CD4-positive, alpha-beta T cell treated with Interleukin-21 for 1 hour (primary cell): ENCODE results near the gene RYR1.
"Not testable (repeated sequence)": the region's sequence is repeated elsewhere in the genome, so short reads cannot be mapped to it uniquely, and the experiment has no call there.

Experiments
- DNase-seq: peaks from one replicate; pipeline ENCODE4 v3.0.0-alpha.2; 2020

The RYR1 gene

DNA sequence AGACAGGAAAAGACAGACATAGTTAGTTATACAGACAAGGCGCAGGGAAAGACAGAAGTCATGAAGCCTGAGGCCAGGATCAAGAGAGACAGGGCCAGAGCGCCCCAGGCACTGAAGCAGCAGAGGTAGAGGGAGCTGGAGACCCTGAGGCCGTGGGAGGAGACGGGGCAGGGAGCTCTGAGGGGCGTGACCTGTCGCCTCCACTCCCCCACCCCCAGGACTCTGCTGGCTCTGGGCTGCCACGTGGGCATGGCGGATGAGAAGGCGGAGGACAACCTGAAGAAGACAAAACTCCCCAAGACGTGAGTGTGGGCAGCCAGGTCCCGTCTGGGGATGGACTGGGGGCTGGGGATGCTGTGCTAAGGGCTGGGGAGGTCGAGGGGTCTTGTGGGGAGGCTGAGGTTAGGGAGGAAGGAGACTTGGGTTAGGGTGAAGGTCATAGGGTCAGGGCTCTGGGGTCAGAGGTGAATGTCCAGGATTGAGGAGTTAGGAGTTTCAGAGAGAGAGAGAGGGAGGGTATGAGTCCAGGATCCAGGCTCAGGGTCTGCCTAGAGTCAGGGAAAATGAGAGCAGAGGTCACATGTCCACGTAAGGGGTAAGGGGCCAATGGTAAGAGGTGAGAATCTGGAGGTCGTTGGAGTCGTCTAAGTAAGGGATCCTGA is 31.1 kb downstream of the RYR1 start:
- DNase-seq: no peak

DNA sequence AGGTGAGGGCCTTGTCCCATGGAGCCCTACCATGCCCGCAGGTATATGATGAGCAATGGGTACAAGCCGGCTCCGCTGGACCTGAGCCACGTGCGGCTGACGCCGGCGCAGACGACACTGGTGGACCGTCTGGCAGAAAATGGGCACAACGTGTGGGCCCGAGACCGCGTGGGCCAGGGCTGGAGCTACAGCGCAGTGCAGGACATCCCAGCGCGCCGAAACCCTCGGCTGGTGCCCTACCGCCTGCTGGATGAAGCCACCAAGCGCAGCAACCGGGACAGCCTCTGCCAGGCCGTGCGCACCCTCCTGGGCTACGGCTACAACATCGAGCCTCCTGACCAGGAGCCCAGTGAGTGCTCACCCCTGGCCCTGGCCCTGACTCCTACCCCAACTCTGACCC is 32.6 kb downstream of the RYR1 start:
- DNase-seq: no peak

DNA sequence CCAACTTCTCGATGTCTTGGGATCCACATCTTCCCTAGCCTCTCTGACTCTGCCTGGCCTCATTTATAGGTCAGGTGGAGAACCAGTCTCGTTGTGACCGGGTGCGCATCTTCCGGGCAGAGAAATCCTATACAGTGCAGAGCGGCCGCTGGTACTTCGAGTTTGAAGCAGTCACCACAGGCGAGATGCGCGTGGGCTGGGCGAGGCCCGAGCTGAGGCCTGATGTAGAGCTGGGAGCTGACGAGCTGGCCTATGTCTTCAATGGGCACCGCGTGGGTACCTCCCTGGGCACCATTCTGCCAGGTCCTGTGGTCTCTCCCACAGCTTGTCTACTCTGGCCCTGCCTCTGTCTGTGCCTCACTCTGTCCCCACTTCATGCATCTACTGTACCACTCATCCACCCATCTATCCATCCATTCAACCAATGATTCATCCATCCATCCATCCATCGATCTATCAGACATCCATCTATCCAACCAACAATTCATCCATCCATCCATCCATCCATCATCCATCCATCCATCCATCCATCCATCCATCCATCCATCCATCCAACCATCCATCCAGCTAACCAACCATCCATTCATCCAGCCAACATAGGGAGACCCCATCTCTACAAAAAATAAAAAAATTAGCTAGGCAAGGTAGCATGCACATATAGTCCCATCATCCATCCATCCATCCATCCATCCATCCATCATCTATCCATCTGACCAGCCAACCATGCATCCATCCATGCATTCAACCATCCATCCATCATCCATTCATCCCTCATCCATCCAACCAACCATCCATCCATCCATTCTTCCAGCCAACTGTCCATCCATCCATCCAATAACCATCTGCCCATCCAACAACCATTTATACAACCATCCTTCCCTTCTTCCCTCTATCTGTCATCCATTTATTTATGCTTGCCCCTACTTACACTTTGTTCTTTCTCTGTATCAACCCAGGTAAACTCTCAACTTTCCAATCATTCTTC is 34.3 kb downstream of the RYR1 start:
- no peak for DNase-seq

DNA sequence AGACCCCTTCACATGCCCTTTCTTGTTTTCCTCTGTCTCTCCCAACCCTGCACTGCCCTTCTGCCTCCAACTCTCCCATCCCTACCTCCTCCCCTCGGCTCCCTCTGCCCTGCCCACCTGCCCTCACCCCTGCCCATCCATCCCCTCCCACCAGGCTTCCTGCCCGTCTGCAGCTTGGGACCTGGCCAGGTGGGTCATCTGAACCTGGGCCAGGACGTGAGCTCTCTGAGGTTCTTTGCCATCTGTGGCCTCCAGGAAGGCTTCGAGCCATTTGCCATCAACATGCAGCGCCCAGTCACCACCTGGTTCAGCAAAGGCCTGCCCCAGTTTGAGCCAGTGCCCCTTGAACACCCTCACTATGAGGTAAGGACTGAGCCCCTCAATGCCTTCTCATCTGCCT is 35.7 kb downstream of the RYR1 start:
- no peak for DNase-seq

DNA sequence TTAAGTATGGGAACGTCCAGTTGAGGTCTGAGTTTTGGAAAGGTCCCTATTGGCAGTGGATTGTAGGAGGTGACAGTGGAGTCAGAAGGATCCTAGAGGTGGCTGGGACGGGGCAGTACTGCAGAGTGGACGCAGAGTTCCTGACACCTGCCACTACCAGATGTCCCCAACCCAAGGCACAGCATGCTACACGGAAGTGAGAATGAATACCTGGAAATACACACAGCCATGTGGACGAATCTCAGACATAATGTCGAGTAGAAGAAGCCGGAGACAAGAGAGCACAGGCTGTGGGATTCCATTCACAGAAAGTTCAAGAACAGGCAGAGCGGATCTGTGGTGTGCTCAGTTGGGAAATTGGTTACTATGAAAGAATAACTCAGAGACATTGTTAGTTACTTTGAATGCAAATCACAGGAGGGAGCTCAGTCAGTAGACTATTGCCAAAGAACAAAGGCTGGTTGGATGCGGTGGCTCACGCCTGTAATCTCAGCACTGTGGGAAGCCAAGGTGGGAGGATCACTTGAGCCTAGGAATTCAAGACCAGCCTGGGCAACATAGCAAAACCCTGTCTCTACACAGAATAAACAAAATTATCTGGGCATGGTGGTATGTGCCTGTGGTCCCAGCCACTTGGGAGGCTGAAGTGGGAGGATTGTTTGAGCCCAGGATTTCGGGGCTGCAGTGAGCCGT is 37.4 kb downstream of the RYR1 start:
- DNase-seq: no peak

DNA sequence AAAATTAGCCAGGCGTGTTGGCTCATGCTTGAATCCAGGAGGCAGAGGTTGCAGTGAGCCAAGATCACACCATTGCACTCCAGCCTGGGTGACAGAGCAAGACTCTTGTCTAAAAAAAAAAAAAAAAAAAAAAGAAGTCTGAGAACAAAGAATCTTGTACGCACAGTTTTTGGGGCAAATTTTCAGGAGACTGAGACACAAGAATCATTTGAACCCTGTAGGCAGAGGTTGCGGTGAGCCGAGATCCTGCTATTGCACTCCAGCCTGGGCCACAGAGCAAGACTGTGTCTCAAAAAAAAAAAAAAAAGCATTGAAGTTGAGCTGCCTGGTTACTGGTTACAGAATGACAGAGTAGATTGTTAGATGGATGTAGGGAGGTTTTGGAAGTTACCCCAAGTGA is 39.2 kb downstream of the RYR1 start:
- not testable (repeated sequence) for DNase-seq

DNA sequence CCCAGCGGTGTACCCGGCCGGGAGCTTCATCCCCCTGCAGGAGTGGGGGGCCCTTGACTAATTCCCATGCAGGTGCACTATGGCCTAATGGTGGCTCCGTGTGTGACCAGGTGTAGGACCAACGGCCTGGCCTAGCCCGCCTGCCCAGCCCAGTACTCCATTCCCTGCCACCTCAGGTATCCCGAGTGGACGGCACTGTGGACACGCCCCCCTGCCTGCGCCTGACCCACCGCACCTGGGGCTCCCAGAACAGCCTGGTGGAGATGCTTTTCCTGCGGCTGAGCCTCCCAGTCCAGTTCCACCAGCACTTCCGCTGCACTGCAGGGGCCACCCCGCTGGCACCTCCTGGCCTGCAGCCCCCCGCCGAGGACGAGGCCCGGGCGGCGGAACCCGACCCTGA is 39.7 kb downstream of the RYR1 start:
- no peak for DNase-seq

DNA sequence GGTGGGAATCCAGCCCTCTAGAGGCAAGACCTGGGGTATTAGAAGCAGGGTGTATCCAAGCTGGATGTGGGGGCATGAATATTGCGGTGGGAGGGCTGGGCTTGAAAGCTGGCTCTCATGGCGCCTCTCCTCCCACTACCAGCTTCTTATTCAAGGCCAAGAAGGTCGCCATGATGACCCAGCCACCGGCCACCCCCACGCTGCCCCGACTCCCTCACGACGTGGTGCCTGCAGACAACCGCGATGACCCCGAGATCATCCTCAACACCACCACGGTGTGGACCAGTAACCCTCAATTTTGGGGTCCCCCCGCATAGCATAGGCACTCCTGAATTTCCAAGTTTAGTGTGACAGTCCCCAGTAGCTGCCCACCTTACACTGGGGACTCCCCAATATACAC is 41.7 kb downstream of the RYR1 start:
- no peak for DNase-seq

DNA sequence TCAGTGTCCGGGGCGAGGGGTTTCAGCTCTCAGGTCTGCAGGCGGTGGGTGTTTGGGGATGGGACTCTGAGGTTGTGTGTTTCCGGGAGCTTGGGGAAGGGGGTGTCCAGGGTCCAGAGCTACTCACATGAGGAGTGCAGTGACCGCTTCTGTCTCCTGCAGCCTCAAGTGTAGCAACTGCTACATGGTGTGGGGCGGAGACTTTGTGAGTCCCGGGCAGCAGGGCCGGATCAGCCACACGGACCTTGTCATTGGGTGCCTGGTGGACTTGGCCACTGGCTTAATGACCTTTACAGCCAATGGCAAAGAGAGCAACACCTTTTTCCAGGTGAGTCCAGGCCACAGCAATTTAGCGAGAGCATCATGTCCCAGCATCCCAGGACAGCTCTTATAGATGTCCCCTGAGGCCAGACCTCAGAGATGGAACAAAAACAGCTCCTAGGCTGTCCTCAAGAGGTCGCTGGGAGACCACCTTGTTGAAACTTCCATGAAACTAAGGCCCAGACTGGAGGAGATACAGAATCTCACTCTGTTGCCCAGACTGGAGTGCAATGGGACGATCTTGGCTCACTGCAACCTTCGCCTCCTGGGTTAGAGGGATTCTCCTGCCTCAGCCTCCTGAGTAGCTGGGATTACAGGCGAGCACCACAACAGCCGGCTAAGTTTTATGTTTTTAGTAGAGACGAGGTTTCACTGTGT is 44.9 kb downstream of the RYR1 start:
- DNase-seq: peak; percentile 21

DNA sequence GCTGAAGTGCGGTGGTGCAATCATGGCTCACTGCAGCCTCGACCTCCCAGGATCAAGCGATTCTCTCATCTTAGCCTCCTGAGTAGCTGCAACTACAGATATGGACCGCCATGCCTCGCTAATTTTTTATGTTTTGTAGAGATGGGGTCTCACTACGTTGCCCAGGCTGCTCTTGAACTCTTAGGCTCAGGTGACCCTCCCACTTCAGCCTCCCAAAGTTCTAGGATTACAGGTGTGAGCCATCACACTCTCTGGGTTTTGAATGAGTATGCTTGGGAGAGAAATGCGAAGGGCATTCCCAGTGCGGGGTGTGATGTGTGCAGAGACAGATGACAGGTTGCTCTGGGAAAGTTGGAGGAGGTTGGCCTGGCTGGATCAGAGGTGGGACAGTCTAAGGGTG is 49.0 kb downstream of the RYR1 start:
- no peak for DNase-seq

DNA sequence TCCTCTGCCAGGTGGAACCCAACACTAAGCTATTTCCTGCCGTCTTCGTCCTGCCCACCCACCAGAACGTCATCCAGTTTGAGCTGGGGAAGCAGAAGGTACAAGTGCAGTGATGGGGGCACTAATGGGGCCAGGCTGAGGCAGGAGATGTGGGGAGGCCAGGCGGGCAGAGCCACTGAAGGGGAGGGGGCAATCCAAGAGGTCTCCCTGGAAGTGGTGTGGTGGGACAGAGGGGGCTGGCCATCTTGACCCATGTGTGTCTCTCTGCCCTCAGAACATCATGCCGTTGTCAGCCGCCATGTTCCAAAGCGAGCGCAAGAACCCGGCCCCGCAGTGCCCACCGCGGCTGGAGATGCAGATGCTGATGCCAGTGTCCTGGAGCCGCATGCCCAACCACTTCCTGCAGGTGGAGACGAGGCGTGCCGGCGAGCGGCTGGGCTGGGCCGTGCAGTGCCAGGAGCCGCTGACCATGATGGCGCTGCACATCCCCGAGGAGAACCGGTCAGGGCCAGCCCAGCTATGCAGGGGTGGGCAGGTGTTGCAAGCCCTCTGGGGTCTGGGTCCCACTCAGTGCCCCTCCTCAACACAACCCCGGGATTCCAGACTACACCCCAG is 49.6 kb downstream of the RYR1 start:
- no peak for DNase-seq

DNA sequence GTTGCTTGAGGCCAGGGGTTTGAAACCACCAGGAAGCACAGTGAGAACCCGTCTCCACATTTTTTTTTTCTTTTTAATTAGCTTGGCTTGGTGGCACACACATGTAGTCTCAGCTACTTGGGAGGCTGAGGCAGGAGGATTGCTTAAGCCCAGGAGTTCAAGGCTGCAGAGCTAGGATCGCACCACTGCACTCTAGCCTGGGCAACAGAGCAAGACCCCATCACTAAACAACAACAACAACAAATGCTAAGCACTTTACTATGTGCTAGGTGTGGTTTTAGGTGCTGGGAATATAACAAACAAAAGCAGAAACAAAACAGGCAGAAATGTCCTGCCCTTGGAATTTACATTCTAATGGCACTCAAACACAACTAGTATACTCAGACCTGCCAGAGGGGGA is 51.3 kb downstream of the RYR1 start:
- DNase-seq: no peak

DNA sequence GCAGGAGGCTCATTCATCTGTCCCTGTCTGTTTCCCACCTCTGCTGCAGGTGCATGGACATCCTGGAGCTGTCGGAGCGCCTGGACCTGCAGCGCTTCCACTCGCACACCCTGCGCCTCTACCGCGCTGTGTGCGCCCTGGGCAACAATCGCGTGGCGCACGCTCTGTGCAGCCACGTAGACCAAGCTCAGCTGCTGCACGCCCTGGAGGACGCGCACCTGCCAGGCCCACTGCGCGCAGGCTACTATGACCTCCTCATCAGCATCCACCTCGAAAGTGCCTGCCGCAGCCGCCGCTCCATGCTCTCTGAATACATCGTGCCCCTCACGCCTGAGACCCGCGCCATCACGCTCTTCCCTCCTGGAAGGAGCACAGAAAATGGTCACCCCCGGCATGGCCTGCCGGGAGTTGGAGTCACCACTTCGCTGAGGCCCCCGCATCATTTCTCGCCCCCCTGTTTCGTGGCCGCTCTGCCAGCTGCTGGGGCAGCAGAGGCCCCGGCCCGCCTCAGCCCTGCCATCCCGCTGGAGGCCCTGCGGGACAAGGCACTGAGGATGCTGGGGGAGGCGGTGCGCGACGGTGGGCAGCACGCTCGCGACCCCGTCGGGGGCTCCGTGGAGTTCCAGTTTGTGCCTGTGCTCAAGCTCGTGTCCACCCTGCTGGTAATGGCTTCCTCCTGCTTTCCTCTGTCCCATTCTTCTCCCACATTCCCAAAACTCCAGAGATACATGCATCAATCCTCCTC is 52.2 kb downstream of the RYR1 start:
- no peak for DNase-seq

DNA sequence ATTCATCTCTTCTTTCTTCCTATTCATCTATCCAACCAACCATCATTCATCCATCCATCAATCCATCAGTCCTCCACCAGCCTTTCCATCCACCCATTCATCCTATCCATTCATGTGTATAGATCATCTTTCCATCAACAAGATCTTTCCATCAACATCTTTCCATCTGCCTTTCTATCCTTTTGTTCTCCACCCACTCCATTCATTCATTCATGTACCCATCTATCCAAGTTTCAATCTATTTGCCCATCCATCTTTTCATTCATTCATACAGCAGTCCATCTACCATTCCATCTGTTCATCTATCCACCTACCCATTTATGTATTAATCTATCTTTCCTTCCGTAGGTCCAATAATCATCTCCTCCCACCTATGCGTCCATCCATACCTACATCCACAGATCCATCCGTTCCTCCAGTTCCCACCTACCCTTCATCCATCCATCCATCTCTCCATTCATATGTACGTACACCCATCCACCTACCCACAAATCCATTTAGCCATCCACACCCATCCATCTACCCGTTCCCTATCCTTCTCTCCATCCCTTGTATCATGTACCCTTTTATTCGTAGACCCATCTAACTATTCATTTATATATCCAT is 53.3 kb downstream of the RYR1 start:
- DNase-seq: no peak

DNA sequence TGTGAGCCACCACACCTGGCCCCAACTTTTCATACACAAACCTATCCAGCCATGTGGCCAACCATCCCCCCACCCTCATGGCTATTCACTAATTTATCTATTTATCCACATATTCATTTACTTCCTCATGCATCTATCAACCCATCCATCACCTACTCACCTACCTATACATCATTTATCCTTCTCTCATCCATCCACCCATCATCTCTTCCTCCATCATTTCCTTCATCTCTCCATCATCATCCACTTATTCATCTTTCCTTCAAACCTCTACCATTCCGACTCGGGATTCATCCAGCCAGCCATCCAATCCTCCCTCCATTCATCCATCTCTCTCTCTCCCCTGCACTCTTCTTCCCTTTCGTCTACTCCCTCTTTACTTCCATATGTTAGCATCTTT is 54.6 kb downstream of the RYR1 start:
- DNase-seq: no peak

DNA sequence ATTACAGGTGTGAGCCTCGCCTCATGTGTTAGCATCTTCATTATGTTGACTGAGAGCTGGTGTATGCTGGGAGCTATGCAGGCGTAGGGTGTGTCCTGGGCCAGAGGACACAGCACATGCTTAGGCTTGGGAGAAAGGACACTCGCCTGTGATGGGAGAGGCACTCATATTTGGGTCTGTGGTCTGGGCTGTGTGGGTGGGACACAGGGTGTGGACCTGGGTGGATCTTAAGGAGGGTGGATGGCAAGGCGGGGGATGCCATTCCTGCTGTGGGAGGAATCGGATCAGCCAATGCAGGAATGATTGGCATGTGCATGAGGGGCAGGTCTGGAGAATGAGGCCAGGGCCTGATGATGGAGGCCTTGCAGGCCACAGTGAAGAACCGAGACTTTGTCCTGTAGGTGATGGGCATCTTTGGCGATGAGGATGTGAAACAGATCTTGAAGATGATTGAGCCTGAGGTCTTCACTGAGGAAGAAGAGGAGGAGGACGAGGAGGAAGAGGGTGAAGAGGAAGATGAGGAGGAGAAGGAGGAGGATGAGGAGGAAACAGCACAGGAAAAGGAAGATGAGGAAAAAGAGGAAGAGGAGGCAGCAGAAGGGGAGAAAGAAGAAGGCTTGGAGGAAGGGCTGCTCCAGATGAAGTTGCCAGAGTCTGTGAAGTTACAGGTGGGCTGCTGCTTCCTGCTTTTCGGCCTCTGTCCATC is 55.4 kb downstream of the RYR1 start:
- DNase-seq: no peak

DNA sequence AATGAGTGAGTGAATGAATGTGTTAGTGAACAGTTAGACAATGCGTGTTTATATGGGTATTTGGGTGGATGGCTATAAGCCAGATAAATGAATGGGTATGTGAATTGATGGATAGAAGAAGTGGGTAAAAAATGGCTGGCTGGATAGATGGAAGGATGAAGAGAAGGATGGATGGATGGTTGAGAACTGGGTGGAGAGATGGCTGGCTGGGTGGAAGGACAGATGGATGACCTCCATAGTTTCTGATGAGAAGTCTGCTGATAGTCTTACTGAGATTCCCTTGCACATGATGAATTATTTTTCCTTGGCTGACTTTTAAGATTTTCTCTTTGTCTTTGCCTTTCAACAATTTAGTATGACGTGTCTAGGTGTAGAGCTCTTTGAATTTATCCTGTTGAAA is 57.4 kb downstream of the RYR1 start:
- no peak for DNase-seq

DNA sequence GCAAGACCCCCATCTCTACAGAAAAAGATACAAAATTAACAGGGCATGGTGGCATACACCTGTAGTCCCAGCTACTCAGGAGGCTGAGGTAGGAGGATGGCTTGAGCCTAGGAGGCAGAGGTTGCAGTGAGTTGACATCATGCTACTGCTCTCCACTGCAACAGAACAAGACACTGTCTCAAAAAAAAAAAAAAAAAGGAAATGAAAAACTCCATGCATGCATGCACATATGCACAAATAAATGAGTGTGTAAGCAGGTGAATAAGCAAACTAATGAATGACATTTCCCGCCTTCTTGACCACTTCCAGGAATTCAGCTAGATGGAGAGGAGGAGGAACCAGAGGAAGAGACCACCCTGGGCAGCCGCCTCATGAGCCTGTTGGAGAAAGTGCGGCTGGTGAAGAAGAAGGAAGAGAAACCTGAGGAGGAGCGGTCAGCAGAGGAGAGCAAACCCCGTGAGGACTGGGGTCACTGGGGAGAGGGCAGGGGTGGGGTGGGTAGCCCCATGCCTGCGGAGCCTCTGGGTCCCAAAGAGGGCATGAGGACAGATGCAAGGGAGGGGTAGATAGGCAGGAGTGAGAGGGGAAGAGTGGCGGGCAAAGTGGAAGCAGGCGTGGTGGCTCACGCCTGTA is 58.8 kb downstream of the RYR1 start:
- no peak for DNase-seq

DNA sequence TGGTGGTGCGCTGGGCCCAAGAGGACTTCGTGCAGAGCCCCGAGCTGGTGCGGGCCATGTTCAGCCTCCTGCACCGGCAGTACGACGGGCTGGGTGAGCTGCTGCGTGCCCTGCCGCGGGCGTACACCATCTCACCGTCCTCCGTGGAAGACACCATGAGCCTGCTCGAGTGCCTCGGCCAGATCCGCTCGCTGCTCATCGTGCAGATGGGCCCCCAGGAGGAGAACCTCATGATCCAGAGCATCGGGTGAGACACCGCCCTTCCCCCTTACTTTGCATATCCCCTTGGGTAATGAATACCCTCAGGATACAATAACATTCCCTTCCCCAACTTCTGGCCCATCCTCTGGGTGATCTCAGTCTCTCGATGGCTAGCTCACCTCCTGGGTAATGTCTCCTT is 60.9 kb downstream of the RYR1 start:
- no peak for DNase-seq

DNA sequence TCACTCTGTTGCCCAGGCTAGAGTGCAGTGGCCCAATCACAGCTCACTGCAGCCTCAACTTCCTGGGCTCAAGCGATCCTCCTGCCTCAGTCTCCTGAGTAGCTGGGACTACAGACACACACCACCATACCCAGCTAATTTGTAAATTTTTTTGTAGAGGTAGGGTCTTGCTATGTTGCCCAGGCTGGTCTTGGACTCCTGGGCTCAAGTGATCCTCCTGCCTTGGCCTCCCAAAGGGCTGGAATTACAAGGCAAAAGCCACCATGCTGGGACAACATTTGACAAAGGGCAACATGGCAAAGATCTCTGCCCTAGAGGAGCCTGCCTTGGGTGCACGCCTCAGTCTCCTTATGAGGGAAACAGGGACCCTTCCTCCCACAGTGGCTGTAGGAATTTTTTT is 61.9 kb downstream of the RYR1 start:
- not testable (repeated sequence) for DNase-seq
